Activated CD4-positive, alpha-beta T cell treated with anti-CD3 and anti-CD28 coated beads, Interleukin-2, Interleukin-4, amounts not matched to agents 100 ng/mL and 50 ng/mL, durations not matched to agents 16 hours and 8 hours (primary cell): Measurements from ENCODE around the gene POLR2J.
"Not testable (repeated sequence)": the region's sequence is repeated elsewhere in the genome, so short reads cannot be mapped to it uniquely, and the experiment has no call there.

ENCODE experiments used
- DNase-seq: peaks from one replicate; pipeline ENCODE4 v3.0.0-alpha.2; 2020; ENCODE audit warnings: low spot score

The POLR2J gene

DNA sequence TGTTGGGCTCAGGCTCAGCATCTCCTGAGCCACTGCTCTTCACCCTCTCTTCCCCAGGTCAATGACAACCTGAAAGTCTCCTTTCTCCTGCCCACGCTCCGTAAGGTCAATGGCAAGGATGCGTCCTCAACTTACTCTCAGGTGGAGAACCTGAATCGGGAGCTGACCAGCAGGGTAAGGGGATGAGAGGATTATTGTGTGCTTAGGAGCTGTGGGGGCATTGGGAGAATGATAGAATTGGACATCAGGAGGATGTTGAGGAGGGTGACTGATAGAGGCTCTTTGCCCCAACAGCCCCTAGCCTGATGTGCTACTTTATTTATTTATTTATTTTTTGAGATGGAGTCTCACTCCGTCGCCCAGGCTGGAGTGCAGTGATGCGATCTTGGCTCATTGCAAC lies 12.6 kb downstream of the POLR2J start:
- no peak for DNase-seq

DNA sequence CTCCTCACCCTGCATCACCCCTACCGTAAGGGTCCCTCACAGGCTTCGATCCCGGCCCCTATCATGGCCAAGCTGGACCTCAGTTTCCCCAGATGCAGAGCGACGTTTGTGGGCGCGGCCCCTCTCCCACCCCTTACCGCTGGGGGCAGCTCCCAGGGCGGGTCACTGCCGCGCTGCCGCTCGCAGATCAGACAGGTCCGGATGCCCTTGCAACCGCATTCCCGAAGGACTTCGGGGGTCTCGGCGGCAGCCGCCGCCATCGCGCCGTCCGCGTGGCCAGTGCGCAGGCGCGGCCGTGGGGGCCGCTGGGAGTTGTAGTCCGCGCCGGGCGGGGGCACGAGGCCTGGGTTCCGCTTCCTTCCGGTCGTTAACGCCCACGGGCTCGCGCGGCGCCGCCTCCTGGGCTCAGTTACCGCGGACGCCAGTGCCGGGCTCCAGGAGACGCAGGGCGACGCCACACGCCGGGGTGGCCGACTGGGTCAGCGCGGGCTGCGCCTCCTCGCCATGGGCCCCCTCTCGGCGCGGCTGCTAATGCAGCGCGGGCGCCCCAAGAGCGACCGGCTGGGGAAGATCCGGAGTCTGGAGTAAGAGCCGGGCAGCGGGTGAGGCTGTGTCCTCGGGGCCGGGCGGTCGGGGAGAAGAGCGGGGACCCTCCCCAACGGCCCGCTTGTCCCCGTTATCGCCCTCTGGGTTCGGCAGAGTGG lies 14.0 kb downstream of the POLR2J start, which contains the start of the genes ALKBH4 and LRWD1:
Gene ALKBH4 (minus strand): TSS at position 287 of the 704 bp plus-strand sequence. CDS start 27 bp downstream, at position 260.
Gene LRWD1 (plus strand): TSS at position 408 of the 704 bp plus-strand sequence. CDS start 97 bp downstream, at position 505.
- DNase-seq, result peak; percentile 95

GRCh38 chr7:102463841-102464576 lies 14.7 kb downstream of the POLR2J start:
- DNase-seq, result no peak

DNA sequence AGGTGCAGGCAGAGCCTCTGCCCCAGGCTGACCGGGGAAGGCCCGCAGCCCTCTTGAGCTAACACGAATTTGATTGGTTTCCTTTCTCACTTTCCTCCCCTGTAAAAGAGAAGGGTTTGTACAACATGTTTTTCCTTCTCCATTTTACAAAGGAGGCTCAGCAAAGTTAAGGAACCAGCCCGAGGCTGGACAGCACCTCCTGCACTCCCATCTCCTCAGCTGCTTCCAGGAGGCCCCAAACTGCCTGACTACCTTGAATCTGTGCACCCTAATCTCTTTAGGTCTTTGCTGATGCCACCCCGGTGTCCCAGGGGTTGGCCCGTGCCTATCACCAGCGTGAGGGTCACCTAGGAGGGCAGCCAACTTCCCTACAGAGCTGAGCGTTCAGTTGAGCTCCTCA lies 18.3 kb downstream of the POLR2J start:
- DNase-seq, result no peak

GRCh38 chr7:102459221-102459844 lies 19.4 kb downstream of the POLR2J start:
- DNase-seq, result no peak

- no peak for DNase-seq
Measured at GRCh38 chr7:102457352-102457924, 21.3 kb downstream of the POLR2J start.

- no peak for DNase-seq
Measured at GRCh38 chr7:102456327-102456726, 22.4 kb downstream of the POLR2J start.

DNA sequence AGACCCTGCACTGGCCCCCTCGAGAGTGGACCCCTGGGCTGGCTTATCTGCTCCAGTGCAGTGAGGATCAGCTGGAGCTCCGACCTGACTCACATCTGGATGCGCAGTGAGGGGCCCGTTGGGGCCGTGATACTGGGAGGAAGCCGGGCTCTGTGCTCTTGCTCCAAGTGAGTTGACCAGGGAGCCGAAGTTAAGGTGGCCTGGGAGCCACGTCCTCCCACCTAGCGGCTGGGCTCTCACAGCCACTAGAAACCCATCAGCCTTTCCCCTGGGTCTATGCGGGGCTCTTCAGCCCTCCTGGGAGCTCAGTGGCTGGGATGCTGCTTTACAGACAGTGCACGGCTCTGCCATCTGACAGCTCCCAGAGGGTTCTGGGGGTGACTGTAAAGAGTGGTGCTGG lies 23.1 kb downstream of the POLR2J start:
- no peak for DNase-seq

DNA sequence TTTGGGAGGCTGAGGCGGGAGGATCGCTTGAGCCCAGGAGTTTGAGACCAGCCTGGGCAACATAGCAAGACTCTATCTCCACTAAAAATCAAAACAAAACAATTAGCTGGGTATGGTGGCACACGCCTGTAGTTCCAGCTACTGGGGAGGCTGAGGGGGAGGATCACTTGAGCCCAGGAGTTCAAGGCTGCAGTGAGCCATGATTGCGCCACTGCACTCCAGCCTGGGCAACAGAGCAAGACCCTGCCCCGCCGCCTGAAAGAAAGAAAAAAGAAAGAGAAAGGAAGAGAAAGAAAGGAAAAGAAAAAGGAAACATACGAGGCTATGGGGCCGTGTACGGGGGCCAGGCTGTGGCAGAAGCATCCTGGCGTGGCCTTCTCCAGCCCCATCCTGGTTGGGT lies 23.8 kb downstream of the POLR2J start:
- not testable (repeated sequence) for DNase-seq

GRCh38 chr7:102454468-102454867 lies 24.3 kb downstream of the POLR2J start:
- DNase-seq, result no peak

GRCh38 chr7:102453319-102453718 lies 25.4 kb downstream of the POLR2J start:
- no peak for DNase-seq

DNA sequence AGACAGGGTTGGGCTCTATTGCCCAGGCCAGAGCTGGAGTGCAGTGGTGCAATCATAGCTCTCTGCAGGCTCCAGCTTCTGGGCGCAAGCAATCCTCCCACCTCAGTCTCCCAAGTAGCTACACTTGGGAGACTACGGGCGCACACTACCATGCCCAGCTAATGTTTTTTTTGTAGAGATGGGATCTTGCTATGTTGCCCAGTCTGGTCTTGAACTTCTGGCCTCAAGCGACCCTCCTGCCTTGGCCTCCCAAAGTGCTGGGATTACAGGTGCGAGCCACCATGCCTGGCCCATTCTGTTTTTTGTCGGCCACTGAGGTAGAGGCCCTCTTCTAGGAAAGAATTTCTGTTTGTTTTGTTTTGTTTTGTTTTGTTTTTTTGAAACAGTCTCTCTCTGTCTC lies 26.3 kb downstream of the POLR2J start:
- DNase-seq, result no peak

GRCh38 chr7:102451371-102452054 lies 27.2 kb downstream of the POLR2J start:
- no peak for DNase-seq

GRCh38 chr7:102450242-102450641 lies 28.5 kb downstream of the POLR2J start:
- DNase-seq, result no peak

DNA sequence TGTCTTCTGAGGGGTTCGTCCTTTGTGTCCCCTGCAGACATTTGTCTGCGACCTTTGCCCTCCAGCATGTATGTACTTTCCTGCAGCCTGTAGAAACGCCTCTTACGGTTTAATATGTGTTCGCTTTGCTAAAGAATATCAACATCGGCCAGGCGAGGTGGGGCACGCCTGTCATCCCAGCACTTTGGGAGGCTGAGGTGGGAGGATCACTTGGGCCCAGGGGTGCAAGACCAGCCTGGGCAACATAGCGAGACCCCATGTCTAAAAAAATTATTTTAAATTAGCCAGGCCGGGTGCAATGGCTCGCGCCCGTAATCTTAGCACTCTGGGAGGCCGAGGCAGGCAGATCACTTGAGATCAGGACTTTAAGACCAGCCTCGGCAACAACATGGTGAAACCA lies 29.6 kb downstream of the POLR2J start:
- no peak for DNase-seq

DNA sequence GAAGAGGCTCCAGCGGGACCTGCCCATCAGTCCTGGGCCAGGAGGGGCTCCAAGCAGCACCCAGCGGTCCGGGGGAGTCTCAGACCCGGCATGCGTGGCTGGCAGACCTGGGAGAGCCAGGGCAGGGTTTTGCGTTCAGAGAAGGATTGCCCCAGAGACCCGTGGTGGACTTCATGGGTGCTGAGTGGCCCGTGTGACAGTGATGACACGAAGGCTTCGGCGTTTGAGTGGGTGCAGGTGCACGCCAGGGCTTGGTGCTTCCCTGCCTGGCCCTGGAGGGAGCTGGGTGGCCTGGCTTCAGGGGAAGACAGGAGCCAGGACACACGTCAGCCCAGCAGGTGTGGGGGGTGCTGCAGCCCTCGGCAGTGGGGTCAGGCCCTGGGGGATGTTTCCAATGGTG lies 31.4 kb downstream of the POLR2J start:
- DNase-seq, result no peak

DNA sequence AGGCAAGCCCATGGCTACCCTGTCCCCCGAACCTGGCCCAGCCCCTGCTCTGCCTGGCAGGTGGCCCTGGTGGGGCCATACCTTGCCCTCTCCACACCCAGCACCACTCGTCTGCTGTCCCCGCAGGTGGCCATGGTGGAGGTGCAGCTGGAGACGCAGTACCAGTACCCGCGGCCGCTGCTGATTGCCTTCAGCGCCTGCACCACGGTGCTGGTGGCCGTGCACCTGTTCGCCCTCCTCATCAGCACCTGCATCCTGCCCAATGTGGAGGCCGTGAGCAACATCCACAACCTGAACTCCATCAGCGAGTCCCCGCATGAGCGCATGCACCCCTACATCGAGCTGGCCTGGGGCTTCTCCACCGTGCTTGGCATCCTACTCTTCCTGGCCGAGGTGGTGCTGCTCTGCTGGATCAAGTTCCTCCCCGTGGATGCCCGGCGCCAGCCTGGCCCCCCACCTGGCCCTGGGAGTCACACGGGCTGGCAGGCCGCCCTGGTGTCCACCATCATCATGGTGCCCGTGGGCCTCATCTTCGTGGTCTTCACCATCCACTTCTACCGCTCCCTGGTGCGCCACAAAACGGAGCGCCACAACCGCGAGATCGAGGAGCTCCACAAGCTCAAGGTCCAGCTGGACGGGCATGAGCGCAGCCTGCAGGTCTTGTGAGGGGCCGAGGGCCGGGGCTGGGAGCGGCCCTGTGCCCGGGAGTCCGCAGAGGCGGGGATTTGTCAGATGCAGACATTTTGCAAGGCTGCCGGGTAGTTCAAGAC lies 32.1 kb downstream of the POLR2J start:
- DNase-seq, result no peak

GRCh38 chr7:102445674-102446071 lies 33.0 kb downstream of the POLR2J start:
- DNase-seq, result no peak

GRCh38 chr7:102444961-102445673 lies 33.6 kb downstream of the POLR2J start:
- DNase-seq, result no peak

DNA sequence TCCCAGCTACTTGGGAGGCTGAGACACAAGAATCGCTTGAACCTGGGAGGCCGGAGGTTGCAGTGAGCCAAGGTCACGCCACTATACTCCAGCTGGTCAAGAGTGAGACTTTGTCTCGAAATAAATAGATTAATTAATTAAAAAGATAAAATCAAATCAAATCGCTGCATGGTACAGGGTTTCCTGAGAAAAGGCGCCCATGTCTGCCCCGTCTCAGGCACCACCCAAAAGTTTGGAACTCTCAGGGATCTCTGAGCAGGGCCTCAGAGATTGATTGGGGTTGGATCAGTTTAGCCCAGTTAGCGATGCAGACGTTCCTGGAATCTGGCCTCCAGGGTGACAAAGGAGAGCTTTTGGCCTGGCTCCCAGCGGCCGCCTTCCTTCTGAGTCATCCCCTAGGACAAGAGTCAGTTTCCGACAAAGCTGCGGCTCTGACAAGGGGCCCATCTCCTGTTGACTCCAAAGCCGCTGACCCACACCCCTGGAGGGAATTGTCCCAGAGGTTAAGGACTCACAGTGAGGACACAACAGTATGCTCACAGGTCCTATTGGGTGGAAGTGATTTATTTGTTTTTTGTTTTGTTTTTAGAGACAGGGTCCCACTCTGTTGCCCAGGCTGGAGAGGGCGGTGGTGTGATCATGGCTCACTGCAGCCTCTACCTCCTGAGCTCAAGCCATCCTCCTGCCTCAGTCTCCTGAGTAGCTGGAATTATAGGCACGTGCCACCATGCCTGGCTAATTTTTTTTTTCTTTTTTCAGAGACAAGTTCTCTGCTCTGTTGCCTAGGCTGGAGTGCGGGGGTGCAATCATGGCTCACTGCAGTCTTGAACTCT lies 38.5 kb downstream of the POLR2J start:
- DNase-seq, result no peak
